OCI-LY1 (cell line): ENCODE results near the gene SLC25A18.

ENCODE experiments used
- H2AFZ ChIP-seq: fragments of 200-600 bp; sonication (generic), shearing (Covaris generic); 2 replicates; pipeline ENCODE4 v1.6.0; 2014; ENCODE audit warnings: antibody characterized with exemption, mild to moderate bottlenecking, low read length
- H3F3A ChIP-seq: fragments of 200-600 bp; sonication (generic), shearing (Covaris generic); 2 replicates; pipeline ENCODE4 v1.6.0; 2014; ENCODE audit warnings: mild to moderate bottlenecking, antibody characterized with exemption, low read length, moderate library complexity; ENCODE audit not compliant: insufficient read depth
- H3K27ac ChIP-seq: fragments of 200-600 bp; sonication (generic); 2 replicates; pipeline ENCODE4 v1.5.1; 2014; ENCODE audit warnings: low read length, mixed run types, mild to moderate bottlenecking, low read depth; ENCODE audit not compliant: poor library complexity, severe bottlenecking
- H3K27me3 ChIP-seq: fragments of 200-600 bp; sonication (generic); 2 replicates; pipeline ENCODE4 v1.6.0; 2014; ENCODE audit warnings: antibody characterized with exemption, mild to moderate bottlenecking, low read length, moderate library complexity; ENCODE audit not compliant: insufficient read depth
- H3K36me3 ChIP-seq: fragments of 200-600 bp; sonication (generic); 2 replicates; pipeline ENCODE4 v1.6.1; 2014; ENCODE audit warnings: mild to moderate bottlenecking, antibody characterized with exemption, low read length, moderate library complexity, mixed read lengths; ENCODE audit not compliant: insufficient read depth
- H3K4me1 ChIP-seq: fragments of 200-600 bp; sonication (generic); 2 replicates; pipeline ENCODE4 v1.5.1; 2014; ENCODE audit warnings: mild to moderate bottlenecking, low read length, moderate library complexity; ENCODE audit not compliant: insufficient read depth, severe bottlenecking
- H3K4me2 ChIP-seq: fragments of 200-600 bp; sonication (generic), shearing (Covaris generic); 2 replicates; pipeline ENCODE4 v1.6.1; 2014; ENCODE audit warnings: low read length
- H3K4me3 ChIP-seq: fragments of 200-600 bp; sonication (generic); 2 replicates; pipeline ENCODE4 v1.5.1; 2014; ENCODE audit warnings: low read length, low read depth, mild to moderate bottlenecking, mixed read lengths; ENCODE audit not compliant: poor library complexity, severe bottlenecking
- H3K79me2 ChIP-seq: fragments of 200-600 bp; shearing (Covaris generic); 2 replicates; pipeline ENCODE4 v1.6.1; 2016; ENCODE audit warnings: mixed run types, low read length, mixed read lengths; ENCODE audit not compliant: insufficient read depth
- H3K9ac ChIP-seq: fragments of 200-600 bp; sonication (generic), shearing (Covaris generic); 2 replicates; pipeline ENCODE4 v1.6.1; 2014; ENCODE audit warnings: mild to moderate bottlenecking, low read length, mixed read lengths
- H3K9me2 ChIP-seq: fragments of 200-600 bp; sonication (generic), shearing (Covaris generic); 2 replicates; pipeline ENCODE4 v1.6.1; 2014; ENCODE audit warnings: low read depth, mild to moderate bottlenecking, low read length, mixed read lengths
- H3K9me3 ChIP-seq: fragments of 200-600 bp; shearing (Covaris generic); 2 replicates; pipeline ENCODE4 v1.6.1; 2014; ENCODE audit warnings: low read length, mixed read lengths
- H4K20me1 ChIP-seq: fragments of 200-600 bp; sonication (generic), shearing (Covaris generic); 2 replicates; pipeline ENCODE4 v1.6.0; 2016; ENCODE audit warnings: mild to moderate bottlenecking, low read length; ENCODE audit not compliant: insufficient read depth
- EZH2 ChIP-seq: fragments of 200-600 bp; sonication (generic), shearing (Covaris generic); IDR thresholded peaks from 2 replicates; pipeline ENCODE4 v1.8.0; 2017; ENCODE audit warnings: borderline replicate concordance, mixed run types, mild to moderate bottlenecking, antibody characterized with exemption, low read length, moderate library complexity, mixed read lengths
- TF ChIP-seq, protein P1 (sequence below): fragments of 200-600 bp; sonication (generic), shearing (Covaris generic); IDR thresholded peaks from 2 replicates; pipeline ENCODE4 v1.5.1; 2017; ENCODE audit warnings: mild to moderate bottlenecking, antibody characterized with exemption, low read length, moderate library complexity, mixed read lengths

The SLC25A18 gene

DNA sequence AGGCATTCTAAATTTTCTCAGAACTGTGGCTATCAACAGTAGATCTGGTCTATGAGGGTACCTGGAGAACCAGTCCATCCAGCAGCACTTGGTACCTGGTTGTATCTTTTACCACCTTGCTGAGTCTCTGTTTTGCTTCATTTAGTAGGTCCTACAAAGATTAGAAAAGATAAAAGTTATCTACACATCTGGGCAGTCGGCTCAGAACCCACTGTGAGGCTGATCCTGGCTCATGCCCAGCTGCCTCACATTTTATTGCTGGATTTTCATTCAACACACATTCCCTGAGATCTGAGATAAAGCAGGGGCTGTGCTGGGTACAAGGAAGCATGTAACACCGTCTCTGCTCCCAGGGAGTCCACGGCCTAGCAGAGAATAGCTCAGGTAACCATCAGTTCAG is 37.7 kb downstream of the SLC25A18 start:
- Histone ChIP-seq H2AFZ (no peak overlapping the region), H3K9me3 (no peaks in the 10 kb centered on the region), H3K36me3 (peaks cover 54% of the 10 kb centered on the region), H3F3A (no peaks in the 10 kb centered on the region), H3K4me1 (no peaks in the 10 kb centered on the region), H3K27me3 (no peaks in the 10 kb centered on the region), H3K9ac (no peak overlapping the region), H3K4me2 (no peak overlapping the region), H3K79me2 (0 out of 2 replicates have a peak, but pooled peaks cover 4% of the 10 kb centered on the region), H3K4me3 (no peak overlapping the region), H3K9me2 (no peaks in the 10 kb centered on the region), H3K27ac (no peak overlapping the region), H4K20me1 (no peaks in the 10 kb centered on the region)
- no peak for TF ChIP-seq EZH2
- TF ChIP-seq, protein P1, sequence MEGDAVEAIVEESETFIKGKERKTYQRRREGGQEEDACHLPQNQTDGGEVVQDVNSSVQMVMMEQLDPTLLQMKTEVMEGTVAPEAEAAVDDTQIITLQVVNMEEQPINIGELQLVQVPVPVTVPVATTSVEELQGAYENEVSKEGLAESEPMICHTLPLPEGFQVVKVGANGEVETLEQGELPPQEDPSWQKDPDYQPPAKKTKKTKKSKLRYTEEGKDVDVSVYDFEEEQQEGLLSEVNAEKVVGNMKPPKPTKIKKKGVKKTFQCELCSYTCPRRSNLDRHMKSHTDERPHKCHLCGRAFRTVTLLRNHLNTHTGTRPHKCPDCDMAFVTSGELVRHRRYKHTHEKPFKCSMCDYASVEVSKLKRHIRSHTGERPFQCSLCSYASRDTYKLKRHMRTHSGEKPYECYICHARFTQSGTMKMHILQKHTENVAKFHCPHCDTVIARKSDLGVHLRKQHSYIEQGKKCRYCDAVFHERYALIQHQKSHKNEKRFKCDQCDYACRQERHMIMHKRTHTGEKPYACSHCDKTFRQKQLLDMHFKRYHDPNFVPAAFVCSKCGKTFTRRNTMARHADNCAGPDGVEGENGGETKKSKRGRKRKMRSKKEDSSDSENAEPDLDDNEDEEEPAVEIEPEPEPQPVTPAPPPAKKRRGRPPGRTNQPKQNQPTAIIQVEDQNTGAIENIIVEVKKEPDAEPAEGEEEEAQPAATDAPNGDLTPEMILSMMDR: no peak

DNA sequence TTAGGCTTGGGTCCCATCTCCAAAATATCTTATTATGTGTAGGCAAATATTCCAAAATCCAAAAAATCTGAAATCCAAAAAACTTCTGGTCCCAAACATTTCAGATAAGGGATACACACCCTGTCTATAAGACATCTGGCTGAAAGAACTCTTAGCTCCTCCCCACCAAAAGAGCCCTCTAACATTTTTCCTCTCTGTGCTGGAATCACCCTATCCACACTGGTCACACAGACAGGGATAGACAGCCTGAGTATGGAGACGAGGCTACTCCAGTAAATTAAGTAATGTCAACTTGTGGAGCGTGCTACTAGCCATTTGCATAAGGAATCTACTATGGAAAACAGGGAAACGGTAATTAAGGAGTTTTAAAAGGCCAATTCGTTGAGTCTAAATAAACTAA is 40.4 kb downstream of the SLC25A18 start:
- Histone ChIP-seq H2AFZ (no peak overlapping the region), H3K9me2 (no peaks in the 10 kb centered on the region), H3K36me3 (peaks cover 45% of the 10 kb centered on the region), H3K4me2 (no peak overlapping the region), H3K9ac (no peak overlapping the region), H3K4me3 (no peak overlapping the region), H3K9me3 (no peaks in the 10 kb centered on the region), H3F3A (no peaks in the 10 kb centered on the region), H3K27me3 (no peaks in the 10 kb centered on the region), H3K27ac (no peak overlapping the region), H4K20me1 (no peaks in the 10 kb centered on the region), H3K79me2 (0 out of 2 replicates have a peak, but pooled peaks cover 4% of the 10 kb centered on the region), H3K4me1 (no peaks in the 10 kb centered on the region)
- TF ChIP-seq EZH2: no peak
- TF ChIP-seq, protein P1: no peak

DNA sequence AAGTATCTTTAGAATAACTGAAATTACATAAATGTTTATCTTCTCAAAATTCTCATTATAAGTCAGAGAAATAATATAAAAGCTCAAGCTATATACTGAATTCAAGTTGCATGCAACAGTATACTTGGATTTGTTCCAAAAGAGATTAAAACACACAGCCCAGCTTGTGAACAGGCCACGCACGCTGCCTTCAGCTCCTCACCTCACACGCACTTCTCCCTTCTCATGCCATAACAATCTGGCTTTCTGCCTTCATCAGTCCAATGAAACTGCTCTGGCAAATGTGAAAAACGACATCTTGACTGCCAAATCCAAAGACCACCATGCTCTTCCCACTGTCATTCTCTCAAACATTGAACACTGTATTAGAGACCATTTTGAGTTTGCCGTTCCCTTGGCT is 43.2 kb downstream of the SLC25A18 start:
- no peaks in the 10 kb centered on the region for H3K4me1 ChIP-seq
- H3K9me3 ChIP-seq: no peaks in the 10 kb centered on the region
- H4K20me1 ChIP-seq: no peaks in the 10 kb centered on the region
- no peak overlapping the region for H2AFZ ChIP-seq
- 0 out of 2 replicates have a peak, but pooled peaks cover 4% of the 10 kb centered on the region for H3K79me2 ChIP-seq
- no peak overlapping the region for H3K27ac ChIP-seq
- H3K36me3 ChIP-seq: peaks cover 45% of the 10 kb centered on the region
- no peaks in the 10 kb centered on the region for H3F3A ChIP-seq
- TF ChIP-seq EZH2: no peak
- TF ChIP-seq, protein P1: no peak
- H3K27me3 ChIP-seq: no peaks in the 10 kb centered on the region
- no peak overlapping the region for H3K9ac ChIP-seq
- H3K9me2 ChIP-seq: no peaks in the 10 kb centered on the region
- no peak overlapping the region for H3K4me2 ChIP-seq
- no peak overlapping the region for H3K4me3 ChIP-seq
